GM12865 (cell line): ENCODE data around the gene PLEKHB2.
"Not testable (repeated sequence)": the region's sequence is repeated elsewhere in the genome, so short reads cannot be mapped to it uniquely, and the experiment has no call there.

ENCODE experiments used
- DNase-seq: peaks from one replicate; pipeline ENCODE4 v3.0.0; 2010; ENCODE audit warnings: low read depth
- H3K4me3 ChIP-seq: 2 replicates; pipeline ENCODE4 v1.5.1; 2011; ENCODE audit warnings: mild to moderate bottlenecking, low read depth, low read length, control low read depth
- TF ChIP-seq, protein P1 (sequence below): IDR thresholded peaks from 2 replicates; pipeline ENCODE4 v1.5.1; 2011; ENCODE audit warnings: low read length, control low read depth, low read depth, inconsistent platforms; ENCODE audit not compliant: insufficient read depth; ENCODE audit errors: missing control alignments

Gene PLEKHB2

DNA sequence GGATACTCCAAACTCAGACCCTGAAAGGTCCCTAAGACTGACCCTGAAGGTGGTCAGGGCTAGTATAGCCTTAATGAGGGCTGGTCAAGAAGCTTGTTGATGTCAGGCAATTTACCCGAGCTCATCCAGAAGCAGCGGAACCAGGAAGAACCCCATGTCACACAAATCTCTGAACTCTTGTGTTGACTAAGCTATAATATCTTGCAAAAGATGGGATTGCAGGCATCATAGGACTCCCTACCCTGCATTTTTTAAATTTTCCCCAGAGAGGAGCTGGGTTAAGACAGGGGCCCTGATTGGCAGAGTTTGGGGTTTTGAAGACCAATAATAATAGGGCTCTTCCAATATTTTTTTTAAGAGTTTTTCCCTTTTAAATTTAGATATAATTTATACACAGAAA is 2.0 kb upstream of the PLEKHB2 start:
- no peak for DNase-seq
- H3K4me3 ChIP-seq: no peak overlapping the region
- TF ChIP-seq, protein P1, sequence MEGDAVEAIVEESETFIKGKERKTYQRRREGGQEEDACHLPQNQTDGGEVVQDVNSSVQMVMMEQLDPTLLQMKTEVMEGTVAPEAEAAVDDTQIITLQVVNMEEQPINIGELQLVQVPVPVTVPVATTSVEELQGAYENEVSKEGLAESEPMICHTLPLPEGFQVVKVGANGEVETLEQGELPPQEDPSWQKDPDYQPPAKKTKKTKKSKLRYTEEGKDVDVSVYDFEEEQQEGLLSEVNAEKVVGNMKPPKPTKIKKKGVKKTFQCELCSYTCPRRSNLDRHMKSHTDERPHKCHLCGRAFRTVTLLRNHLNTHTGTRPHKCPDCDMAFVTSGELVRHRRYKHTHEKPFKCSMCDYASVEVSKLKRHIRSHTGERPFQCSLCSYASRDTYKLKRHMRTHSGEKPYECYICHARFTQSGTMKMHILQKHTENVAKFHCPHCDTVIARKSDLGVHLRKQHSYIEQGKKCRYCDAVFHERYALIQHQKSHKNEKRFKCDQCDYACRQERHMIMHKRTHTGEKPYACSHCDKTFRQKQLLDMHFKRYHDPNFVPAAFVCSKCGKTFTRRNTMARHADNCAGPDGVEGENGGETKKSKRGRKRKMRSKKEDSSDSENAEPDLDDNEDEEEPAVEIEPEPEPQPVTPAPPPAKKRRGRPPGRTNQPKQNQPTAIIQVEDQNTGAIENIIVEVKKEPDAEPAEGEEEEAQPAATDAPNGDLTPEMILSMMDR: no peak

- TF ChIP-seq, protein P1: no peak
- peak overlapping the region; percentile 97 for H3K4me3 ChIP-seq
- peak; percentile 90 for DNase-seq
These were observed 515 bp upstream of the PLEKHB2 start for GRCh38 chr2:131104487-131105155.

GRCh38 chr2:131105950-131106801 is 1.0 kb downstream of the PLEKHB2 start:
- TF ChIP-seq, protein P1: no peak
- DNase-seq: peak; percentile 64

GRCh38 chr2:131112529-131112928 is 7.4 kb downstream of the PLEKHB2 start:
- no peak for DNase-seq
- no peak overlapping the region for H3K4me3 ChIP-seq
- TF ChIP-seq, protein P1: no peak

More at GRCh38 chr2:131105950-131106801, 1.0 kb downstream of the PLEKHB2 start:
- H3K4me3 ChIP-seq: peak overlapping the region; percentile 97

GRCh38 chr2:131113566-131114227 is 8.6 kb downstream of the PLEKHB2 start:
- no peak for DNase-seq
- H3K4me3 ChIP-seq: no peak overlapping the region
- TF ChIP-seq, protein P1: no peak

- not testable (repeated sequence) for DNase-seq, H3K4me3 ChIP-seq
These were observed 9.8 kb downstream of the PLEKHB2 start for GRCh38 chr2:131114950-131115349.

DNA sequence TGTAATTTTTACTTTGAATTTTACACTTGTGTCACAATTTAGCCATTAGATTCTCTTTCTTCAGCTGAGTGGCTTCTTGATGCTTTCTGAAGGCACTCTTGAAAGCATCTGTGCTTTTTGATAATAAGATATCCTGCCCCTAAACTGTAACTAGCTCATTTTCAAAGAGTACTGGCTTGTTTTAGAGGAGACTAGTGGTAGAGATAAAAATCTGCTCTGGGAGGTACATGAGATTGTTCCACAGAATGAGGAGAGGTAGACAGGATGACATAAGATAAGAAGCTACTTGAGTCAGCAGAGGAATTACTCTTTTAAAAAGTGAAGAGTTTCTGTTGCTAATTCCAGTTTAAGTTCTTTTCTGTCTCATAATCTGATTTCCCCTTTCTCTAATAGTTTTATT is 10.6 kb downstream of the PLEKHB2 start:
- TF ChIP-seq, protein P1: no peak
- DNase-seq: no peak
- H3K4me3 ChIP-seq: no peak overlapping the region
